ENCODE measurements around the gene GNG14.
"Not testable (repeated sequence)": the region's sequence is repeated elsewhere in the genome, so short reads cannot be mapped to it uniquely, and the experiment has no call there.

The GNG14 gene

DNA sequence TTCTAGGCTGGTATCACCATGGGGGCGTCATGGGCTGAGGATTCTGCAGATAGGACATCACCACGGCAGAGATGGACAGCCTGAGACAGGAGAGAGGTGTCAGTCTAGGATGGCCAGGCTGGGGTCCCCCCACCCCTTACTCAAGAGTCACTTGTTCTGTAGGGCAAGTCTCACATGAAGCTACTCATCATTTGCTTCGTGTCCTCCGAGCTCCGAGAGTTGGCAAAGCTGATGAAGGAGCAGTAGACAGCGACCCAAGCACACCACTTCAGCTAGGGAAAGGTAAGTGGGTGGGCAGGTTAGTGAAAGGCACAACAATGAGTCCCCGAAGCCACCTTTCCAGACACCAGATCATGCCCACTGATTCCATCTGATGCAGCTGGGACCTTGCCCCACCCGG is 19.5 kb upstream of the GNG14 start:
- no peak for DNase-seq

DNA sequence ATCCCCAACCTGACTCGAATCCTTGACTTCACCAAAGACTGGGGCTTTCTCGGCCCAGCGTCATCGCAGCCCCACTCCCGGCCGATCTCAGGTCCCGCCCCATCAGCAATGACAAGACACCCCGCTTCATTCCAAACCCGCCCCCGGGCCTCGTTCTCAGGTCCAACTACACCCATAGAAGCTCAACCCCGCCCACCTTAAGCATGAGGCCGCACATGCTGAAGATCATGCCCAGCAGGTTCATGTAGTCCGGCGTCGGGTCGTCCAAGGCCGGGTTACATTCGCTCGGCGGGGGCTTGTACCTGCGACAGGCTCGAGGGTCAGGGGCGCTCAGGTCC is 18.9 kb upstream of the GNG14 start:
- peak; percentile 46 for DNase-seq

DNA sequence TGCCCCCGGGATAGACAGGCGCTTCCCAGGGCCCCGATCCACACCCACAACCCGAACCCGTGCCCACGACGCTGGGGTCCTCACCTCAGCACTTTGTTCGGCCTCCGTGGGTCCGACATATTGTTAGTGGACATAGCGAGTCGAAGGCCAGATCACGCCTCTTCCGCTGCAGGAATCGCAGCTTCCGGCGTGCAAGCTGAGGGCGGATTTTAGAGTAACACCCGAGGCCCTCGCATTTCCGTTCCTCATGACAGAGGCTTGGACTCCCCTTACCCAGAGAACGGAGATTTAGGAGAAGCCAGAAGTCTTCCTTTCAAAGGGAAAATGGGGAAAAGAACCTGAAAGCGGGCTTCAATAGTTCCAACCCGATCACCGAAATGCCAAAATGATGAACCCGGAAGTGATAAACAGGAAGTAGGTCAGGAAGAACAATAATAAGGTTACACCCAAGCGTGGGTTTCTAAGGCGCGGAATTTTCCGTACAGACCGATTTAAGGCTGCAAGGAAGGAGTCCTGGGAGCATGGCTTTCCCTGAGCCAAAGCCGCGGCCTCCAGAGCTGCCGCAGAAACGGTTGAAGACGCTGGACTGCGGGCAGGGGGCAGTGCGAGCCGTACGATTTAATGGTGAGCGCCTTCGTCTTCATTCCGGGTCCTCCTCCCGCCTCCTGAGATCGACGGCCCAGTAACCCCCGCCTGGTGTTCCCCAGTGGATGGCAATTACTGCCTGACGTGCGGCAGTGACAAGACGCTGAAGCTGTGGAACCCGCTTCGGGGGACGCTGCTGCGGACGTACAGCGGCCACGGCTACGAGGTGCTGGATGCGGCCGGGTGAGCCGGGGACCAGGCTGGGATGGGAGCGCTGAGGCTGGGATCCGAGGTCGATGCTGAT is 18.3 kb upstream of the GNG14 start:
- peak; percentile 66 for DNase-seq

DNA sequence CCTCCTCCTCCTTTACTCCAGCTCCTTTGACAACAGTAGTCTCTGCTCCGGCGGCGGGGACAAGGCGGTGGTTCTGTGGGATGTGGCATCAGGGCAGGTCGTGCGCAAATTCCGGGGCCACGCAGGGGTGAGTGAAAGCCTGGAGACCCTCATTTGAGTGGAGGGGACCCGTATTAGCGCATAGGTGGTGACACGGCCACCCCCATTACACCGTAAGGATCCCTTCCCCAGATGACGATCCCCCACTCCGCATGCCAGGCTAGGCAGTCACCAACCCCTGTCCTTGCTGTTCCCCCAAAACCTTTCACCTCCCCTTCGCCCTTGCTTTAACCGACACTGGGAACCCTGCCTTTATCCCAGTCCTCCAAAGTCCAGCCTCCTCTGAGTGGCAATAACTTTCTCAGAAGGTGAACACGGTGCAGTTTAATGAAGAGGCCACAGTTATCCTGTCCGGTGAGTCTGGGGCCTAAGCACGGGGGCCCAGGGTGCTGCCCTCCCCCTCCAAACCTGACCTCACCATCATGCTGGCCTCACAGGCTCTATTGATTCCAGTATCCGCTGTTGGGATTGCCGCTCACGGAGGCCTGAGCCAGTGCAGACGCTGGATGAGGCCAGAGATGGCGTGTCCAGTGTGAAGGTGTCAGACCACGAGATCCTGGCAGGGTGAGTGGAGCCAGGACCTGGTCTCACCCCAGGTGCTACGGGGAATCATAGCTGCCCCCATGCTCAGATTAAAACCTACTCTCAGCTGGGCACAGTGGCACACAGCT is 17.5 kb upstream of the GNG14 start:
- no peak for DNase-seq

DNA sequence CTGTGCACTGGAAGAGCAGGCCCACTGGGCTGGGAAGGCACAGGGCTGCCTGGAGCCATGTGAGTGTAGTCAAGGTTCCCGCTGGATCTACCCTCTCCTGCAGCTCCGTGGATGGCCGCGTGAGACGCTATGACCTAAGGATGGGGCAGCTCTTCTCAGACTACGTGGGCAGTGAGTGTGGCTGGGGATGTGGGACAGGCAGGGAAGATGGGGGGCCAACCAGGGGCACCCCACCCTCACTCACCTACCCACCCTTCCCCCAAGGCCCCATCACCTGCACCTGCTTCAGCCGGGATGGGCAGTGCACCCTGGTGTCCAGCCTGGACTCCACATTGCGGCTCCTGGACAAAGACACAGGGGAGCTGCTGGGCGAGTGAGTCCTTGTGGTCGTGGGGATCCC is 15.1 kb upstream of the GNG14 start:
- DNase-seq: no peak

DNA sequence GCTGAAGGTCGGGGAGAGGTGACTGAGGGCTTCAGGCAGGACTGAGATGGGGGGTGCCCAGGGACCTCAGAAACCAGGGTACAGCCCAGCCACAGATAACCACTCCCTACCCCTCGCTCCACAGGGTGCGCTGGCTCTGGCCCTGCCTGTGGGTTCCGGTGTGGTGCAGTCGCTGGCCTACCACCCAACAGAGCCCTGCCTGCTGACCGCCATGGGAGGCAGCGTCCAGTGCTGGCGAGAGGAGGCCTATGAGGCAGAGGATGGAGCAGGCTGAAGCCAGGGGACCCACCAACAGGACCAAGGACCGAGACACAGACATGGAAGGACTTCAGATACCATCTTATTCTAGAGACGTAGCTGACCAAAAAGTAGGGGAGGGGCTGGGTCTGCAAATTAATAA is 12.4 kb upstream of the GNG14 start:
- no peak for DNase-seq

DNA sequence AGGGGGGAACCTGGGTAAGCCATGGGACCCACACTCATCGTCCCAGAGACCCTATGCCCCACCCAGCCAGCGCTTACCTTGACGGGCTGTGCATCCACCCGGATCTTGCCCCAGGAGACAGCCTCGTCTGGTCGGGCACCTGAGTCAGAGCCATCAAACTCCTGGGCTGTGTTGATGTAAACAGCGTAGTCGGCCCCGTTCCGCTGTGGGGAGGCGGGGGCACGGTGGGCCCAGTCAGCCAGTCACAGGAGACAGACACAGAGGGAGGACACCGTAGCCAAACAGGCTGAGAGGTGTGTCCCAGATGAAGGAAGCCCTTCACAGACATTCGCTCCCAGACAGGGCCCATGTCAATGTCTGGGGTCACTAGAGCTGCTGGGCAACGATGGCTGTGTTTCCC is 11.9 kb upstream of the GNG14 start:
- DNase-seq: no peak

DNA sequence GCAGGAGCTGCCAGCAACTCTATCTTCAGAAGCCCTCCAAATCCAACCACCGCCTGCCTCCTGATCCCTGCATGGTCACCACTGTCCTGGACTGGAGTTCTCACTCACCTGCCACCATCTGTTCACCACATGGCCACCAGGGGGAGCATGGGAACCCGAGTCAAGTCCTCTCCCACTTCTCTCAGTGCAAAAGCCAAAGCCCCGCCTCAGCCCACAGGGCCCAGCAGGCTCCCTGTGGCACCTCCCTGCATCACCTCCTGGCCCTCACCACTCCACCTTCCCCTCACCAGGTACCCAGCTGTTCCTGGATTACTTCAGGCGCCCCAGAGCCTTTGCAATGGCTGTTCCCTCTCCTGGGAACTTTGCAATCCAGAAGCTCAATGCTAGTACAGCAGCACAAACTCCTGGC is 11.4 kb upstream of the GNG14 start:
- DNase-seq: peak; percentile 71

DNA sequence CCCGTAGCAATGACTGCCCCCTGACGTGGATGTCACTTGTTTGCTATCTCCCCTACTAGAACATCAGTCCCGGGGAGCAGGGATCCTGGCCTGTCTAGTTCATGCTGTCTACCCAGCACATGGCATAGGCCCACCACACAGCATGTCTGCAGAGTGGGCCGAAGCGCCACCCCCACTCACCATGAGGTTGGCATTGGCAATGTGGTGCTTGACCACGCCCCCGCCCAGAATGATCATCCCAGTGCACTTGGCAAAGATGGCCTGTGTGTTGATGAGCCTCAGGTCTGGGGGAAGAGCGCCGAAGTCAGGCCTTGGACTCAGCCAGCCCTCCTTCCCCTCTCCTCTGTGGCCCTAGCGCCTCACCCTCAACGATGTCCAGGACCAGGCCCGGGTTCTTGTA is 10.9 kb upstream of the GNG14 start:
- DNase-seq: no peak

DNA sequence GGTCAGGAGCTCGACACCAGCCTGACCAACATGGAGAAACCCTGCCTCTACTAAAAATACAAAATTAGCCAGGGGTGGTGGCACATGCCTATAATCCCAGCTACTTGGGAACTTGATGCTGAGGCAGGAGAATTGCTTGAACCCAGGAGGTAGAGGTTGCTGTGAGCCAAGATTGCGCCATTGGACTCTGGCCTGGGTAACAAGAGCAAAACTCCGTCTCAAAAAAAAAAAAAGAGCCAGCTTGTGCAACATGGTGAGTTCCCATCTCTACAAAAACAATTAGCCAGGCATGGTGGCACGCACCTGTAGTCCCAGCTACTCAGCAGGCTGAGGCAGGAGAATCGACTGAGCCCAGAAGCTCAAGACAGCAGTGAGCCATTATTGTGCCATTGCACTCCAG is 9.8 kb upstream of the GNG14 start:
- not testable (repeated sequence) for DNase-seq

DNA sequence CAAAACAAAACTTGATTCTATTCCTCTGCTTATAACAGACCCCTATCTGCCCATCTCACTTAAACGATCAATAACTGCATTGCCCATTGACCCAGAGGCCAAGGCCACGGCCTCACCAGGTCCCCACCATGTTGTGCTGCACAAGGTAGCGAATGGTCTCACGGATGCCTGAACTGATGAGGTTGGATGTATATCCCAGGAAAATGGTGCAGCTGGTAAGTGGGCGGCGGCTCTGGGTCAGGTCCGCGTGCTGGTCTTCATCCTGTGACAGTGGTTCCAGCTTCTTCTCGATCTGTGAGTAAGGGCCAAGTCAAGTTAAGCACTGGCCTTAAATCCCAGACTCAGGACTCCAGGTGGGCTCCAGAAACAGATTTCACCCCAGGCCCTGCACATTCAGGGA is 7.8 kb upstream of the GNG14 start:
- DNase-seq: no peak

DNA sequence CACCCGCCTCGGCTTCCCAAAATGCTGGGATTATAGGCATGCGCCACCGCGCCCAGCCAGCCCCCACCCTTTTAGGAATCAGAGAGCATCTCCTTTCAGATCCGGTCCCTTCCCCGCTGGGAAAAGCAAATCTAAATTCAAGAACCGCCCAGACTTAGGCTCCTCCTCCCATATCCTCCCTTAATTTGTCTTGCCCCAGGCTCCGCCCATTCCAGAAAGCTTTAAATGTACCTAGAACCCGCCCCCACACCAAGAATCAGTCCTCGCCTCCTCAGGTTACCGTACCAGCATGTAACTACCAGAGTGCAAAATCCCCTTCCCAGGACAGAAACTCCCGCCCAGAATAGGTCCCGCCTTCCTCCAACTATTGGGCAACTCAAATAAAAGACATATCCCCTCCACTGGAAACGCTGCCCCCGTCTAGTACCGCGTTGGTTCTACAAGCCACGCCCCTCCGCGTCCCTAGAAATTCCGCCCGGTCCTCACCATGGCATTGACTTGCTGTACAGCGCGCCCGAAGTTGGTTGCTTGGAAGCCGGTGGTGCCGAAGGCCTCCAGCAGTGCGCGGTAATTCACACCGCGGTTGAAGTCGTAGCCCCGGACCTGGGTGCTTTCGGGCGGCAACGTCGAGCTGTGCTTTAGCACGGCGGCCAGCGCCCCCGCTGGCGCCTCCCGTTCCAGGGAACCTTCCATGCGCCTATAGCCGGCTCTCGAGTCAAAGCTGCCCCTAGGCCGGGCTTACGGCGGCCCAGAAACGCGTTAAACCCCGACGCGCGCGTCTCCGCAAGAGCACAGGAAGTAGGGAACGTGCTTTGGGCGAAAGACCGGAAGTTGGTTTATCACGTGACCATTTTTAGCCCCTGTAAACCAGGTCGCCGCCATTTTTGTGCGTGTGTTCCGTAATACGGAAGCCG is 6.5 kb upstream of the GNG14 start, which contains the start of gene DHPS:
Gene DHPS, minus strand, starts transcription at position 807 of the 914 bp plus-strand sequence. Its CDS starts 114 bp downstream, at position 693.
- peak; percentile 84 for DNase-seq

DNA sequence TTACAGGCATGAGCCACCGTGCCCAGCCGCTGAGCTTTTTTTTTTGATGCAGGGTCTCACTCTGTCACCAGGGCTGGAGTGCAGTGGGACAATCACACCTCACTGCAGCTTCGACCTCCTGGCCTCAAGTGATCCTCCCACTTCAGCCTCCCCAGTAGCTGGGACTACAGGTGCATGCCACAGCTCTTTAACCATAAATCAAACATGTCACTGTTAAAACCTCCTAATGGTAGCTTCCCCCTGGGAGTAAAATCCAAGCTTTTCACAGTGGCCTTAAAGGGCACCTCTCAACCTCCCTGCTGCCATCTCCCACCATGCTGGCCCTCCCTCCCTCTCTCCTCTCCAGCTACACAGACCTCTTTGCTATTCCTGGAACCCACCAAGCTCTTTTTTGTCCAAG is 2.0 kb upstream of the GNG14 start:
- DNase-seq: no peak

DNA sequence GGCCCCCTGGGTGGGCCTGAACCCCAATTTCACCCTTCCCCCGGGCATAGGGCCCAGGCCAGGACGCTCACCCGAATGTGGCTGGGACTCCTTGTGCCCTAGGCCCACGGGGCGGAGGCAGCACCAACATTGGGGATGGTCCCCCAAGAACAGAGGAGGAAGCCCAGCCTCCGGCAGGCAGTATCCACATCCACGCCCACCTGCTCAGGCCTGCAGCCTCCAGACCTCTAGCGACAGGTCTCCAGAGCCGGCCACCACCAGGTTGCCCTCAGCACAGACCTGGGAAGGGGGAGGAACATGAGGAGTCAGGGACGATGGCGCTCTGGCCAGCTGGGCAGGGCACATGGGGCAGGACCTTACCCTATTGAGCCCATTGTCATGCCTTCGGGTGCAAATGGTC is 1.2 kb downstream of the GNG14 start:
- no peak for DNase-seq

DNA sequence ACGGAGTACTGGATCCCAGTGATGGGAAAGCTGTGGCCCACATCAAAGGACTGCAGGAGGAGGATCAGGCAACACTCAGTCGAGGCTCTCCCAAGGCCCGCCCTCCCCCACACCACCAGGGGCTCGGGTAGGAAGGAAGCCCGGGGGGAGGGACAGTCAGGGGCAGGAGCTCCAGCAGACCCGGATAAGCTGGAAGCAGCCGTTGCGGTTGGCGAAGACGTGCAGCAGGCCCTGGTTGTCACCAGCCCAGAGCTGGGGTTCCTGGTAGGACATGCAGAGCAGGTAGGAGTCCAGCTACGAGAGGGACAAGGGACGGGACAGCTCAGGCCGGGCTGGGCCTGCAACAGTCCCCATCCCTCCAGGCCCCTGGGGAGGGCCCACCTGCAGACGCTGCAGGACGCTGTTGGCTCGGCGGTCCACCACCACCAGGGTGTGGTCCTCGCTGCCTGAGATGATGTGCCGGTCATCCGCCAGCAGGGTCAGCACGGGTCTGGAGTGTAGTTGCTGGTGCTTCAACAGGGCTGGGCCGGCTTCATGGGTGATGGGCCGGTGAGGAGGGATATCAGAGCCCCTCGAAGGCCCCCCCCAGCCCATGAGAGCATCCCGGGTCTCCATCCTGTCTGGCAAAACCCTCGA is 1.9 kb downstream of the GNG14 start:
- no peak for DNase-seq

DNA sequence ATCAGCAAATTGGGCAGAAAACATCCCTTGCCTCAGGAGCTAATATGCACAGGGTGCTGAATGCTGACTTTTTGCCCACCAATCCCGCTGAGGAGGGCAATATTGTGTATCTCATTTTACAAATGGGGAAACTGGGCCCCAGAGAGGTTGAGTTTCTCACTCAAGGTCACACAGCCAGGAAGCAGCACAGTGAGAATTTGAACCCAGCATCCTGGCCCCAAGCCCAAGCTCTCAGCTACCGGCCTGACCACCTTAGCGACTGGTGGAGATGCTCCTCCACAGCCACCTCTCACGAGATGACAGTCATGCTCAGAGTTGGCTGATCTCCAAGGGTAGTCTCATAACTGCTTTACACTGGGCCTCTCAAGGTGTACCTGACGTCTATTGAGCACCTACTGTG is 5.2 kb downstream of the GNG14 start:
- no peak for DNase-seq

DNA sequence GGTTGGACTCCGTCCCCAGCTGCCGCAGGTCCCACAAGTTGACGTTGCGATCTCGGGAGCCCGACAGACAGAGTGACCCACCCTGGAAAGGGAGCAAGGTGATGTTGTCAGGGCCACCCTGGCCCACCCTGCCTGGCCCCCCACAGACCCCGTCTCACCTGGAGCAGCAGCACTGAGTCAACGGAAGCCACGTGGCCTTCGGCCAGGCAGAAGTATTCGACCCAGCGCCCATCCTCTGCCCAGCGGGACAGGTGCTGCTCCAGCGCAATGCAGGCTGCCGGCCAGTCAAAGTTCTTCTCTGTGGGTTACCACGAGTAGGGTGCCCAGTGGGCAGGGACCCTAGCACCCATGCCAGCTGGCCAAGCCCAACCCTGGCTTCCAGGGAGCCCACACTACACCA is 6.8 kb downstream of the GNG14 start:
- DNase-seq: no peak

DNA sequence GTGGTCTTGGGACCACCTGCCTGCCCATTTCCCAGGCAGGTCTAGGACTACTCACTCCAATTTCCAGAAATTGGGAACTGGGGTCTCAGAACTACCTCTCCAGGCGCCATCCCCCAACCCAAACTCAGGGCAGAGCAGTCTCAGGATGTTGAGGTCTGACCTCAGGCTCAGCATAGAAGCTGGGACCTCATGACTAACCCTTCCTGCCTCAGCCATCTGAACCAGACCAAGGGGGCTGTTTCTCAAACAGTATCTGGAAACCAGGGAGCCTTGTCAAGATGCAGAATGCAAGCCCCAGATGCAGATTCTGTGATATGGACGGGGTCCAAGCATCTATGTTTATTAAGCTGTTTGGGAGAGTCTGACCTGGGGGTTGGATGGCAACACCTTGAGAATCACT is 7.3 kb downstream of the GNG14 start:
- DNase-seq: no peak

DNA sequence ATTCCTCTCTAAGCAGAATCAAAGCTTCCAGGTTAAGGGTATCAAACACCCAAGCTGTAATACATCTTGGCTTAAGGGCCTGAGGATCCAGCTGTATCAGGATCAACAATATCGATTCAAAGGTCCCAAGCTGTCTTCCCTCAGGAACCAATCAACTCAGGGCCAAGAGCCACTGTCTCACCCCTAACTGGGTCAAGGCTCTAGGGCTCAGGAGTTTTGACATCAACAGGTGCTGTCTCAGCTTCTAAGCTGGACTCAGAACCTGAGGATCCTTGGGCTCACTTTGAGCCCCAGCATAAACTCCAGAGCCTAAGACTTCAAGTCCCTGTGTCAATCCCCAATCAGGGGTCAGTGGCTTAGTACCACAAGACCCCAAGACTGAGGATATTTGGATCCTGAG is 7.7 kb downstream of the GNG14 start:
- DNase-seq: no peak

DNA sequence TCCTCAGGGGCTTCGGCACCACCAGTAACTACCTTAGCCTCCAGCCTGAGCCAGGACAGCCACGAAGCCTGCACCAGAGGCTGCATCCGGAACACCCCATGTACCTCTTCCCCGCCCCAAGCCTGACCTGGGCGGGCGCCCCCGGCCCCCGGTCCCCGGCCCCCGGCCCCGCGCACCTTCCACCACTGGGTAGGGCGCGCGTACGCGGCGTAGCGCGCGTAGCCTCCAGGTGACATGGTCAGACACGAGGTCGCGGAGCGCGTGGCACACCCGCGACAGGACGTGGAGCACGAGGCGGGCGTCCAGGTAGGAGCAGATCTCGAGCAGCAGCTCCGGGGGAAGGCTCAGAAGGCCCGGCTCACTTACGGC is 8.2 kb downstream of the GNG14 start:
- DNase-seq: no peak

DNA sequence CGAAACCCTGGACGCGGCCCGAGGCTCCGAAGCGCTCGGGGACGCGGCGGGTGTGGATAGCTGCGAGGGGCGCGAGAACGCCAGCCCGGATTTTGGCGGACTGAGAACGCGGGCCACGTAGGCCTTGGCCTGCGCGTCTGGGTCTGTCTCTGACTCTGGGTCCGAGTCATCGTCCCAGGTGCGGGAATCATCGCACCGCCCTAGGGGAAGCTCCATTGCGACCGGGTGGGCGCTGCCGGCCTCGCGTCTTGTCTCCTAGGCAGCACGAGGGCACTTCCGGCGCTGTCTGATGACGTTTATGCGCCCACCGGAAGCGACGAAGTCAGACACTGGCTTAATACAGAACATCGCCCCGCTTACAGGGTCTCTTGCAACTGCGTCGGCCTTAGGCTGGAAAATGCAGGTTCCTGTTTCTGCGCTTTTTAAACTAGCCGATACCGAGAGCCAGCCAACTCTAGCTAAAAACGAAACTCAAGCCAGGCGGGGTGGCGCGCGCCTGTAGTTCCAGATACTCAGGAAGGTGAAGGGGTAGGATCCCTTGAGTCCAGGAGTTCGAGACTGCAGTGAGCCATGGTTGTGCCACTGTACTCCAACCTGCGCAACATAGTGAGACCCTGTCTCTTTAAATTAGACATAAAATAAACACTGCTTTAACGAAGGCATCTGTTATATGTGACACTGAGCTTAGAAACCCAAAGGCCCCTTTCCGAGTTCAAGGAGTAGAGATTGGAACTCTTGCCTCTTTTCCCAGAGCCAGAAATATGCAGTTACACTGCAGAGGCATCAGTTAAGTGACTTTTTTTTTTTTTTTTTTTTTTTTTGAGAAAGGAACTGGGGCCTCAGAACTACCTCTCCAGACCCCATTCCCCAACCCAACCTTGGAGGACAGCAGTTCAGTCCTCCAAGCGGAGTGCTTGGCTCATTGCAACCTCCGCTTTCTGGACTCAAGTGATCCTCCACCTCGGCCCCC is 8.9 kb downstream of the GNG14 start, which contains the start of gene FBXW9:
Gene FBXW9, minus strand, starts transcription at position 266 of the 970 bp plus-strand sequence. Its CDS starts 50 bp downstream, at position 216.
- DNase-seq: peak; percentile 97

All from activated CD4-positive, alpha-beta T cell treated with anti-CD3 and anti-CD28 coated beads for 1 hour (primary cell).